Thyroid gland (tissue), 4 donors: ENCODE results near the gene POLL. TPM values are rescaled to one million over a fixed set of nuclear protein-coding genes. Genes with fewer than 3 reads are reported as not detected.

Experiments
- DNase-seq, 2 donors: peaks; one replicate each; pipeline ENCODE4 v3.0.0-alpha.2; 2019
- H3K27ac ChIP-seq, 3 donors: fragments of 200-600 bp; sonication (generic); 1 replicate in 2 of 3; 2 replicates in 1 of 3; pipeline ENCODE4 v1.5.1; 2016 to 2019; ENCODE audit warnings: mild to moderate bottlenecking in 1 of 3, moderate library complexity in 1 of 3
- H3K27me3 ChIP-seq: fragments of 200-600 bp; sonication (generic); one replicate; pipeline ENCODE4 v1.5.1; 2019
- H3K36me3 ChIP-seq, 2 donors: fragments of 200-600 bp; sonication (generic); one replicate each; pipeline ENCODE4 v1.5.1; 2016 to 2019
- H3K4me1 ChIP-seq, 2 donors: fragments of 200-600 bp; sonication (generic); one replicate each; pipeline ENCODE4 v1.5.1; 2017 to 2019
- H3K4me3 ChIP-seq, 3 donors: fragments of 200-600 bp; sonication (generic); replicated peaks in 1 of 3; 1 replicate in 2 of 3; 2 replicates in 1 of 3; pipeline ENCODE4 v1.5.1; 2016; ENCODE audit warnings: mild to moderate bottlenecking in 1 of 3
- H3K9me3 ChIP-seq: fragments of 200-600 bp; sonication (generic); one replicate; pipeline ENCODE4 v1.5.1; 2017
- POLR2A ChIP-seq, 2 donors: fragments of 450-650 bp; IDR thresholded peaks; one replicate each; pipeline ENCODE4 v1.6.1; 2017; ENCODE audit warnings: antibody characterized with exemption in 2 of 2, mild to moderate bottlenecking in 2 of 2, moderate library complexity in 1 of 2
- WGBS, 2 donors: methylation state at CpG; one replicate each; pipeline ENCODE4 v1.1.5; 2017; 5-methylcytosine and 5-hydroxymethylcytosine counted together
- intact Hi-C: fragments of 100-400 bp; cut with DNase I; formaldehyde crosslinking; loops from one replicate; pipeline ENCODE4 v1.15.1; 2023
- total RNA-seq, 4 donors: library from RNA; depleted of rRNA; stranded (reverse); fragments of >200 nt; gene quantifications; one replicate each; pipeline ENCODE4 v1.2.3, GENCODE V29; 2016
- TF ChIP-seq, protein P1 (sequence below), 6 experiments: fragments of 200-600 bp in 3 of 6; fragments of 450-650 bp in 3 of 6; sonication (generic) in 3 of 6; IDR thresholded peaks; one replicate each; pipeline ENCODE4 v1.5.1; 2016 to 2019; ENCODE audit warnings: antibody characterized with exemption in 6 of 6, mild to moderate bottlenecking in 2 of 6, inconsistent platforms in 1 of 6, moderate library complexity in 1 of 6

POLL gene
- total RNA-seq, 4 donors from 2014 or later = 26.2 to 34.9 (median 33.1) TPM

DNA sequence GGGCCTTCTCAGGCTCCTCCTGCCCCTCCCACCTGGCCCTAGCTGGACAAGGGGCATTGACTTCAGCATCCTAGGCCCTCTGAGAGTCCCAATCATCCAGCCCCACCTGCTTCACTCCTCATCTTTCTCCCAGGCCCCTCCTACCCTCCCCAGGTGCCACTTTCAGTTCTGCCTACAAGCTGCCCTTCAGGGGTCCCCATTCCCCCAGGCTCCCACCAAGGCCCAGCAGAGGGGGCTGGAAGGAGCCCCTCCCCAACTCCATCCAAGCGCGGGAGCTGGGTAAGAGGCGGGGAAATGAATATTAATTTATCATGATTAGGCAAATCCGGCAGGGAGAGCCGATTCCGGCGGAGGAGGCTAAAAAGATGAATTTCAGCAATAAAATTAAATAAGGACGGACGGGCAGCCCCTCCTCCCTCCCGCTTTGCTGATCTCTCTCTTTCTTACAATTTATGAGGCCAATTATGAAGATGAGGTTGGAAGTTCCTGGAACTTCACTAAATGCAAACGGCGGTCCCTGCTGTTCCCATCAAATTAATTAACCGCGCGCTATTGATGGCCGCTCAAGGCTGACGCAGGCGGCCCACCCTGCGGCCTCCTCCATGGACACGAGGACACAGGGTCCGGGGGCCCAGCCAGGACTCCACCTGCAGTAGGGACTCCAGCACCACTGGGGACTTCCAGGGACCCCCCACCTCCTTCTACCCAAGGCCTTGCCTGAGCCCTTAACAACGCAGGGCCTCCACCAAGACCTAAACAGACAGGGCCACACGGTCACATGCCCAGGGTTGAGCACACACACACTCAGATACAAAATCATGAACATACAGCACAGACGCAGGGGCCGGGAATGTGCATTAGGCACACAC, 13.9 kb downstream of the POLL start:
- WGBS, 2 donors = 80 to 84% methylated on average over 24 to 25 of the region's 25 CpGs
- no peaks in the 10 kb centered on the region for H3K9me3 ChIP-seq
- H3K27ac ChIP-seq = no peak overlapping the region
- intact Hi-C loops = loop anchor here (5.0 kb wide), 1 partner anchor 362 kb away; no protein-coding TSS in a partner anchor
- DNase-seq = no peak
- H3K4me1 ChIP-seq = peaks cover 6 to 15% of the 10 kb centered on the region in 2 donors
- H3K36me3 ChIP-seq = peaks cover under 1 to 1% of the 10 kb centered on the region in 2 donors
- TF ChIP-seq, protein P1, sequence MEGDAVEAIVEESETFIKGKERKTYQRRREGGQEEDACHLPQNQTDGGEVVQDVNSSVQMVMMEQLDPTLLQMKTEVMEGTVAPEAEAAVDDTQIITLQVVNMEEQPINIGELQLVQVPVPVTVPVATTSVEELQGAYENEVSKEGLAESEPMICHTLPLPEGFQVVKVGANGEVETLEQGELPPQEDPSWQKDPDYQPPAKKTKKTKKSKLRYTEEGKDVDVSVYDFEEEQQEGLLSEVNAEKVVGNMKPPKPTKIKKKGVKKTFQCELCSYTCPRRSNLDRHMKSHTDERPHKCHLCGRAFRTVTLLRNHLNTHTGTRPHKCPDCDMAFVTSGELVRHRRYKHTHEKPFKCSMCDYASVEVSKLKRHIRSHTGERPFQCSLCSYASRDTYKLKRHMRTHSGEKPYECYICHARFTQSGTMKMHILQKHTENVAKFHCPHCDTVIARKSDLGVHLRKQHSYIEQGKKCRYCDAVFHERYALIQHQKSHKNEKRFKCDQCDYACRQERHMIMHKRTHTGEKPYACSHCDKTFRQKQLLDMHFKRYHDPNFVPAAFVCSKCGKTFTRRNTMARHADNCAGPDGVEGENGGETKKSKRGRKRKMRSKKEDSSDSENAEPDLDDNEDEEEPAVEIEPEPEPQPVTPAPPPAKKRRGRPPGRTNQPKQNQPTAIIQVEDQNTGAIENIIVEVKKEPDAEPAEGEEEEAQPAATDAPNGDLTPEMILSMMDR (IDR thresholded peaks at IDR 0.05) = no peak
- no peak for TF ChIP-seq POLR2A (IDR thresholded peaks at IDR 0.05)
- no peak overlapping the region for H3K4me3 ChIP-seq
- peaks cover 5% of the 10 kb centered on the region for H3K27me3 ChIP-seq

DNA sequence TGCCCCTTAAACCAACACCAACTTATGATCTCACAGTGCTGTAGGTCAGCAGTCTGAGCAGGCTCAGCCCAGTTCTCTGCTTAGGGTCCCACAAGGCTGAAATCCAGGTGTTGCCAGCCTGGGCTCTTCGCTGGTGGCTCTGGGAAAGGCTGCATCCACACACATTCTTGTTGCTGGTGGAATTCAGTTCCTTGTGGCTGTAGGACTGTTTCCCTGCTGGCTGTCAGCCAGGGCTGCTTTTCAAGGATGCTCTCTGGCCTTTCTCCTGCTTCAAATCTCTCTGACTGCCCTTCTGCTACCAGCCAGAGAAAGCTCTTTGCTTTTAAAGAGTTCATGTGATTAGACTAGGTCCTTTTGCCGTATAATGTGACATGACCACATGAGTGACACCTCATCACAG, 15.3 kb downstream of the POLL start:
- intact Hi-C loops = loop anchor here (5.0 kb wide), 1 partner anchor 360 kb away; no protein-coding TSS in a partner anchor
- Histone ChIP-seq H3K4me3 (no peak overlapping the region), H3K27me3 (peaks cover 5% of the 10 kb centered on the region), H3K27ac (no peak overlapping the region), H3K4me1 (peaks cover 6 to 15% of the 10 kb centered on the region in 2 donors), H3K36me3 (no peaks in the 10 kb centered on the region), H3K9me3 (no peaks in the 10 kb centered on the region)
- DNase-seq = no peak
- no peak for TF ChIP-seq POLR2A (IDR thresholded peaks at IDR 0.05)
- TF ChIP-seq, protein P1 (IDR thresholded peaks at IDR 0.05) = no peak
- WGBS, 2 donors = 80 to 94% methylated on average over 1 to 2 of the region's 2 CpGs

DNA sequence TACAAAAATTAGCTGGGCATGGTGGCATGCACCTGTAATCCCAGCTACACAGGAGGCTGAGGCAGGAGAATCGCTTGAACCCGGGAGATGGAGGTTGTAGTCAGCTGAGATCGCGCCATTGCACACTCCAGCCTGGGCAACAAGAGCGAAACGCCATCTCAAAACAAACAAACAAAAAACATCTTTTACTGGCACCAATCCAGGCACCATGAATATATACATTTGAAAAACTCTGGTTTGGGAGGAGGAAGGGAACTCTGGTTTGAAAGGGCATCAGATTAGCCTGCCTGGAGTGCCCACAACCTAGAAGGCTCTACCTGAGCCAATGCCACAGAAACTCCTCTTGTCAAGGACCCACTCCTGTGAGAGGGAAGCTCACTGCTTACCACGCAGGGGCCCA, 15.9 kb downstream of the POLL start:
- peaks cover 5% of the 10 kb centered on the region for H3K27me3 ChIP-seq
- intact Hi-C loops = loop anchor here (5.0 kb wide), 1 partner anchor 360 kb away; no protein-coding TSS in a partner anchor
- H3K4me1 ChIP-seq = peaks cover 6 to 15% of the 10 kb centered on the region in 2 donors
- TF ChIP-seq, protein P1 (IDR thresholded peaks at IDR 0.05) = no peak
- TF ChIP-seq POLR2A (IDR thresholded peaks at IDR 0.05) = no peak
- no peak for DNase-seq
- no peaks in the 10 kb centered on the region for H3K36me3 ChIP-seq
- no peaks in the 10 kb centered on the region for H3K9me3 ChIP-seq
- H3K27ac ChIP-seq = no peak overlapping the region
- 86 to 91% methylated on average over 7 of the region's 7 CpGs for WGBS, 2 donors
- no peak overlapping the region for H3K4me3 ChIP-seq

DNA sequence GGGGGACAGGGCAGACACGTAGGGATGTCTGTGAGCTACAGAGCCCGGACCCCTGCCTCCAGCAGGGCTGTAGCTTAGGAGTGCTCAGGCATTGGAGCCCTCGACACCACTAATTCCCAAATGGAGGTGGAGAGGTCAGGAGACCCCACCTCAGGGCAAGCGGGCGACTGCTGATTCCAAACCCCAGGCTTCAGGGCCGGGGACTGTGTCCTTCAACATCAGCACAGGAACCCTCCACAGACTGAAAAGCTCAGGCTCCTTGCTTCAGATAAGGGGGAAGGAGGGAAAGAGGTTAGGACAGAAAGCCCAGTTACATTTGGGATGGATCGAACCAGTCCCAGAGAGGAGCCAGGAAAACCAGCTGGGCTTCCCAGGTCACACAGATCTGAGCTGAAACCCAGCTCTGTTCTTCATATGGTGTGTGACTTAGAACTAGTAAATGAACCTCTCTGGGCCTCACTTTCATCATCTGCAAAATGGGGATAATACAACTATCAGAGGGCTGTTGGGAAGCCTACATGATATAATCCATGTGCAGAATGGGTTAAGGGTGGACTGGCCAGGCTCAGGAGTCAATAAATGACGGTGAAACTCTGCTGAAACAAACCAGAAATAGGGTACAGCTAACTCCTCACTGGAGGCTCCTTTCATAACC, 16.7 kb downstream of the POLL start:
- intact Hi-C loops = loop anchor here (5.0 kb wide), 1 partner anchor 359 kb away; no protein-coding TSS in a partner anchor
- 57% methylated on average over 6 to 8 of the region's 8 CpGs for WGBS, 2 donors
- DNase-seq = no peak
- H3K4me3 ChIP-seq = no peak overlapping the region
- no peaks in the 10 kb centered on the region for H3K36me3 ChIP-seq
- H3K4me1 ChIP-seq = peaks cover 6 to 19% of the 10 kb centered on the region in 2 donors
- TF ChIP-seq, protein P1 (IDR thresholded peaks at IDR 0.05) = no peak
- TF ChIP-seq POLR2A (IDR thresholded peaks at IDR 0.05) = no peak
- no peak overlapping the region for H3K27ac ChIP-seq
- H3K9me3 ChIP-seq = no peaks in the 10 kb centered on the region
- peaks cover 5% of the 10 kb centered on the region for H3K27me3 ChIP-seq
